Tibial artery (tissue), 4 donors: ENCODE measurements around the gene MYRIP.

Source experiments
- DNase-seq, 2 donors: peaks; one replicate each; pipeline ENCODE4 v3.0.0-alpha.2; 2019
- H3K27ac ChIP-seq, 2 donors: fragments of 200-600 bp; sonication (generic) in 1 of 2; 1 replicate in 1 of 2; 2 replicates in 1 of 2; pipeline ENCODE4 v1.5.1; 2018 to 2019; ENCODE audit warnings: mild to moderate bottlenecking in 1 of 2
- H3K27me3 ChIP-seq, 2 donors: fragments of 200-600 bp; sonication (generic) in 1 of 2; one replicate each; pipeline versions ENCODE4 v1.5.1 to v1.6.0; 2016 to 2019
- H3K36me3 ChIP-seq, 3 donors: fragments of 200-600 bp; sonication (generic) in 2 of 3; one replicate each; pipeline ENCODE4 v1.5.1; 2016 to 2019; ENCODE audit warnings: mild to moderate bottlenecking in 2 of 3
- H3K4me1 ChIP-seq, 4 donors: fragments of 200-600 bp; sonication (generic) in 2 of 4; 1 replicate in 3 of 4; 2 replicates in 1 of 4; pipeline ENCODE4 v1.5.1; 2016 to 2019
- H3K4me3 ChIP-seq, 2 donors: fragments of 200-600 bp; sonication (generic) in 1 of 2; 1 replicate in 1 of 2; 2 replicates in 1 of 2; pipeline ENCODE4 v1.5.1; 2018 to 2019; ENCODE audit warnings: mild to moderate bottlenecking in 2 of 2
- H3K9me3 ChIP-seq, 3 donors: fragments of 200-600 bp; sonication (generic) in 1 of 3; one replicate each; pipeline ENCODE4 v1.5.1; 2016 to 2019
- CTCF ChIP-seq, 2 experiments: fragments of 200-600 bp in 1 of 2; fragments of 450-650 bp in 1 of 2; IDR thresholded peaks; one replicate each; pipeline ENCODE4 v1.5.1; 2017 to 2019; ENCODE audit warnings: antibody characterized with exemption in 2 of 2, mild to moderate bottlenecking in 1 of 2, moderate library complexity in 1 of 2
- intact Hi-C: fragments of 100-400 bp; cut with DNase I; formaldehyde crosslinking; loops from one replicate; pipeline ENCODE4 v1.15.0; 2023; ENCODE audit warnings: low total_unique reads

The MYRIP gene

GRCh38 chr3:39990532-39990931, 181.1 kb downstream of the MYRIP start:
- H3K27ac ChIP-seq, result no peak overlapping the region
- H3K9me3 ChIP-seq, result peaks cover 0 to 18% (median 16%) of the 10 kb centered on the region in 3 donors
- TF ChIP-seq CTCF (IDR thresholded peaks at IDR 0.05), result peak; percentile 44 to 61
- no peak for DNase-seq
- H3K27me3 ChIP-seq, result no peaks in the 10 kb centered on the region
- no peaks in the 10 kb centered on the region for H3K36me3 ChIP-seq
- no peak overlapping the region for H3K4me3 ChIP-seq
- intact Hi-C loops, result no loop called here
- H3K4me1 ChIP-seq, result no peaks in the 10 kb centered on the region

GRCh38 chr3:40008796-40009195, 199.4 kb downstream of the MYRIP start:
- peak overlapping the region in 1 of 2 donors; percentile 15 for H3K27ac ChIP-seq
- TF ChIP-seq CTCF (IDR thresholded peaks at IDR 0.05), result no peak
- no peaks in the 10 kb centered on the region for H3K9me3 ChIP-seq
- H3K4me1 ChIP-seq, result peaks cover 0 to 23% (median 12%) of the 10 kb centered on the region in 4 donors
- no peak overlapping the region for H3K4me3 ChIP-seq
- intact Hi-C loops, result no loop called here
- no peaks in the 10 kb centered on the region for H3K27me3 ChIP-seq
- DNase-seq, result no peak
- H3K36me3 ChIP-seq, result no peaks in the 10 kb centered on the region

GRCh38 chr3:40009991-40010390, 200.6 kb downstream of the MYRIP start:
- DNase-seq, result no peak
- TF ChIP-seq CTCF (IDR thresholded peaks at IDR 0.05), result no peak
- Histone ChIP-seq H3K4me1 (peaks cover 0 to 23% (median 12%) of the 10 kb centered on the region in 4 donors), H3K9me3 (no peaks in the 10 kb centered on the region), H3K27ac (peak overlapping the region; percentile 46 to 53), H3K36me3 (no peaks in the 10 kb centered on the region), H3K4me3 (no peak overlapping the region), H3K27me3 (no peaks in the 10 kb centered on the region)
- intact Hi-C loops, result no loop called here

GRCh38 chr3:40012381-40012780, 203.0 kb downstream of the MYRIP start:
- Histone ChIP-seq H3K4me1 (peaks cover 0 to 23% (median 12%) of the 10 kb centered on the region in 4 donors), H3K4me3 (no peak overlapping the region), H3K9me3 (no peaks in the 10 kb centered on the region), H3K36me3 (no peaks in the 10 kb centered on the region), H3K27ac (no peak overlapping the region), H3K27me3 (no peaks in the 10 kb centered on the region)
- intact Hi-C loops, result no loop called here
- no peak for DNase-seq
- no peak for TF ChIP-seq CTCF (IDR thresholded peaks at IDR 0.05)

GRCh38 chr3:40016391-40016790, 207.0 kb downstream of the MYRIP start:
- no peak overlapping the region for H3K27ac ChIP-seq
- H3K36me3 ChIP-seq, result no peaks in the 10 kb centered on the region
- no peaks in the 10 kb centered on the region for H3K9me3 ChIP-seq
- H3K4me3 ChIP-seq, result no peak overlapping the region
- H3K4me1 ChIP-seq, result peaks cover 0 to 7% (median 2%) of the 10 kb centered on the region in 4 donors
- no peak for DNase-seq
- no peaks in the 10 kb centered on the region for H3K27me3 ChIP-seq
- TF ChIP-seq CTCF (IDR thresholded peaks at IDR 0.05), result no peak
- intact Hi-C loops, result no loop called here

- no peaks in the 10 kb centered on the region for H3K27me3 ChIP-seq
- TF ChIP-seq CTCF (IDR thresholded peaks at IDR 0.05), result no peak
Measured at GRCh38 chr3:40018369-40018768, 209.0 kb downstream of the MYRIP start.

More at GRCh38 chr3:40018369-40018768, 209.0 kb downstream of the MYRIP start:
- DNase-seq, result no peak
- Histone ChIP-seq H3K36me3 (no peaks in the 10 kb centered on the region), H3K27ac (no peak overlapping the region), H3K9me3 (no peaks in the 10 kb centered on the region), H3K4me1 (peaks cover 0 to 17% (median 2%) of the 10 kb centered on the region in 4 donors), H3K4me3 (no peak overlapping the region)
- intact Hi-C loops, result no loop called here
